ENCODE measurements around the gene RAB8A. TPM values are rescaled to one million over a fixed set of nuclear protein-coding genes. Genes with fewer than 3 reads are reported as not detected.

The RAB8A gene
- total and polyA plus RNA-seq, 9 of the 15 experiments (the other 6 are each of a cell fraction or from before 2014, with no cell fraction given): 11.2 to 102 (median 53.2) TPM

DNA sequence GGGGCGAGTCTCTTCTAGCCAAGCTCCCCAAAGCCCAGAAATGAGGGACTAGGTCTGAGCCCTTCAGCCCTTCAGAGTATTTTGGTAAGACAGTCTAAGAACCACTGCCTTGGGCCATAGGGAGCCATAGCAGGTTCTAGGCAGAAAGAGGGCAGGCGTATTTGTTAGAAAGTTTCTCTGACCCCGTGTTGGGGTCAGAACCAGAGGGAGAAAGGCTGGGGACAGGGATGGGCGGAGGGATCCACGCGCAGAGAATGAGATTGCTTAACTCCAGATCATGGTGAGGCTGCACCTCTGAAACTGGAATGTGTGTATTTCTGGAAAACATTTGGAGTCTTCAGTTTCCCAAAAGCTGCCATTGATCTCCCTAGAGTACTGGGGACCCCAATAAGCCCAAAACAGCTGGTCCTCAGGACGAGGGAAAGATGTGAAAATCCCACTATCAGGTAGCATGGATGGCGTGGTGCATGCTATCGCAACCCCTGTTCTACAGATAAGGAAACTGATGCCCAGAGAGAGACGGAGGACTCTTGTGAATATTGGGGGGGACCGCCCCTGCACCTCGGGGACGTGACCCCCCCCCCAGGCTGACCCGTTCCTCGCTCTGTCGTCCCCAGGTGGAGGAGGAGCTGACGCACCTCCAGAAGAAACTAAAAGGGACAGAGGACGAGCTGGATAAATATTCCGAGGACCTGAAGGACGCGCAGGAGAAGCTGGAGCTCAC is 36.1 kb upstream of the RAB8A start:
- Histone ChIP-seq H3K4me3 (peak overlapping the region; percentile 81), H3K27me3 (ENCODE audit: control insufficient read depth in 2 of 2, insufficient read depth in 2 of 2, low read length in 2 of 2) (no peaks in the 10 kb centered on the region), H3K36me3 (ENCODE audit: control insufficient read depth, insufficient read depth, low read length) (no peaks in the 10 kb centered on the region; the same call in 2 of the 3 replicates), H3K79me2 (ENCODE audit: control insufficient read depth, insufficient read depth, low read length) (peaks cover 23% of the 10 kb centered on the region), H4K20me1 (replicated peaks; ENCODE audit: control insufficient read depth, insufficient read depth, low read length) (peaks cover 19% of the 10 kb centered on the region), H3K9me3 (replicated peaks; ENCODE audit: control insufficient read depth, insufficient read depth, low read depth, low read length) (no peaks in the 10 kb centered on the region), H3K9me1 (ENCODE audit: control insufficient read depth, insufficient read depth, low read length) (no peaks in the 10 kb centered on the region), H2AFZ (ENCODE audit: low read depth, low read length) (peak overlapping the region; percentile 83), H3K27ac (ENCODE audit: extremely low read depth, low read depth, low read length) (peak overlapping the region; percentile 92), H3K4me1 (replicated peaks in 1 of 2; ENCODE audit: control insufficient read depth in 2 of 2, insufficient read depth in 2 of 2, low read length in 2 of 2) (peaks cover 38 to 48% of the 10 kb centered on the region in 2 experiments), H3K4me2 (ENCODE audit: insufficient read depth, low read length) (peak overlapping the region; percentile 81), H3K9ac (ENCODE audit: insufficient read depth in 1 of 2, low read depth in 2 of 2, low read length in 2 of 2) (peak overlapping the region; percentile 83 to 96)
- POLR2A ChIA-PET: interaction anchor here (0.6 to 2.0 kb wide), 9 partner anchors 10 to 389 kb away, joined by 3 to 12 read pairs (median 4); partner anchors contain the start of gene RAB8A
- intact Hi-C loops (cut with micrococcal nuclease): no loop called here
- DNase-seq (ENCODE audit: extremely low read depth in 1 of 4, low spot score in 3 of 4): no peak
- ATAC-seq: no peak
- in situ Hi-C loops (cut with MboI): no loop called here
- TSS peak; percentile 67 for BruUV-seq (replicated peaks)
- no peak for FAIRE-seq
- WGBS (ENCODE audit: insufficient coverage, low coverage, missing lambda C conversion rate): 14% methylated on average over 20 of the region's 21 CpGs
- CTCF ChIA-PET (ENCODE audit: low intra/inter-chr PET ratio): no interaction called here
- TF ChIP-seq, protein P1, sequence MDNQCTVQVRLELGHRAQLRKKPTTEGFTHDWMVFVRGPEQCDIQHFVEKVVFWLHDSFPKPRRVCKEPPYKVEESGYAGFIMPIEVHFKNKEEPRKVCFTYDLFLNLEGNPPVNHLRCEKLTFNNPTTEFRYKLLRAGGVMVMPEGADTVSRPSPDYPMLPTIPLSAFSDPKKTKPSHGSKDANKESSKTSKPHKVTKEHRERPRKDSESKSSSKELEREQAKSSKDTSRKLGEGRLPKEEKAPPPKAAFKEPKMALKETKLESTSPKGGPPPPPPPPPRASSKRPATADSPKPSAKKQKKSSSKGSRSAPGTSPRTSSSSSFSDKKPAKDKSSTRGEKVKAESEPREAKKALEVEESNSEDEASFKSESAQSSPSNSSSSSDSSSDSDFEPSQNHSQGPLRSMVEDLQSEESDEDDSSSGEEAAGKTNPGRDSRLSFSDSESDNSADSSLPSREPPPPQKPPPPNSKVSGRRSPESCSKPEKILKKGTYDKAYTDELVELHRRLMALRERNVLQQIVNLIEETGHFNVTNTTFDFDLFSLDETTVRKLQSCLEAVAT (IDR thresholded peaks at IDR 0.05): 0 out of 4 replicates have a peak, but pooled peaks of 1 of the 2 experiments have one; percentile 16
- TF ChIP-seq DPF2 (IDR thresholded peaks at IDR 0.05): 0 out of 2 replicates have a peak, but pooled peaks have one; percentile 43
- TF ChIP-seq TCF7L2 (IDR thresholded peaks at IDR 0.05; ENCODE audit: low read depth, low read length): no peak
- TF ChIP-seq RCOR1 (IDR thresholded peaks at IDR 0.05; ENCODE audit: borderline replicate concordance in 1 of 2, low read depth in 2 of 2, low read length in 2 of 2): peak; percentile 46 to 79; a peak in 3 of 4 replicates
- TF ChIP-seq, protein P2, sequence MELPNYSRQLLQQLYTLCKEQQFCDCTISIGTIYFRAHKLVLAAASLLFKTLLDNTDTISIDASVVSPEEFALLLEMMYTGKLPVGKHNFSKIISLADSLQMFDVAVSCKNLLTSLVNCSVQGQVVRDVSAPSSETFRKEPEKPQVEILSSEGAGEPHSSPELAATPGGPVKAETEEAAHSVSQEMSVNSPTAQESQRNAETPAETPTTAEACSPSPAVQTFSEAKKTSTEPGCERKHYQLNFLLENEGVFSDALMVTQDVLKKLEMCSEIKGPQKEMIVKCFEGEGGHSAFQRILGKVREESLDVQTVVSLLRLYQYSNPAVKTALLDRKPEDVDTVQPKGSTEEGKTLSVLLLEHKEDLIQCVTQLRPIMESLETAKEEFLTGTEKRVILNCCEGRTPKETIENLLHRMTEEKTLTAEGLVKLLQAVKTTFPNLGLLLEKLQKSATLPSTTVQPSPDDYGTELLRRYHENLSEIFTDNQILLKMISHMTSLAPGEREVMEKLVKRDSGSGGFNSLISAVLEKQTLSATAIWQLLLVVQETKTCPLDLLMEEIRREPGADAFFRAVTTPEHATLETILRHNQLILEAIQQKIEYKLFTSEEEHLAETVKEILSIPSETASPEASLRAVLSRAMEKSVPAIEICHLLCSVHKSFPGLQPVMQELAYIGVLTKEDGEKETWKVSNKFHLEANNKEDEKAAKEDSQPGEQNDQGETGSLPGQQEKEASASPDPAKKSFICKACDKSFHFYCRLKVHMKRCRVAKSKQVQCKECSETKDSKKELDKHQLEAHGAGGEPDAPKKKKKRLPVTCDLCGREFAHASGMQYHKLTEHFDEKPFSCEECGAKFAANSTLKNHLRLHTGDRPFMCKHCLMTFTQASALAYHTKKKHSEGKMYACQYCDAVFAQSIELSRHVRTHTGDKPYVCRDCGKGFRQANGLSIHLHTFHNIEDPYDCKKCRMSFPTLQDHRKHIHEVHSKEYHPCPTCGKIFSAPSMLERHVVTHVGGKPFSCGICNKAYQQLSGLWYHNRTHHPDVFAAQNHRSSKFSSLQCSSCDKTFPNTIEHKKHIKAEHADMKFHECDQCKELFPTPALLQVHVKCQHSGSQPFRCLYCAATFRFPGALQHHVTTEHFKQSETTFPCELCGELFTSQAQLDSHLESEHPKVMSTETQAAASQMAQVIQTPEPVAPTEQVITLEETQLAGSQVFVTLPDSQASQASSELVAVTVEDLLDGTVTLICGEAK (IDR thresholded peaks at IDR 0.05): peak; percentile 54
- TF ChIP-seq, protein P2 (CRISPR knock-in tag; IDR thresholded peaks at IDR 0.05): no peak
- TF ChIP-seq, protein P3, sequence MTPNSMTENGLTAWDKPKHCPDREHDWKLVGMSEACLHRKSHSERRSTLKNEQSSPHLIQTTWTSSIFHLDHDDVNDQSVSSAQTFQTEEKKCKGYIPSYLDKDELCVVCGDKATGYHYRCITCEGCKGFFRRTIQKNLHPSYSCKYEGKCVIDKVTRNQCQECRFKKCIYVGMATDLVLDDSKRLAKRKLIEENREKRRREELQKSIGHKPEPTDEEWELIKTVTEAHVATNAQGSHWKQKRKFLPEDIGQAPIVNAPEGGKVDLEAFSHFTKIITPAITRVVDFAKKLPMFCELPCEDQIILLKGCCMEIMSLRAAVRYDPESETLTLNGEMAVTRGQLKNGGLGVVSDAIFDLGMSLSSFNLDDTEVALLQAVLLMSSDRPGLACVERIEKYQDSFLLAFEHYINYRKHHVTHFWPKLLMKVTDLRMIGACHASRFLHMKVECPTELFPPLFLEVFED (CRISPR knock-in tag; conservative IDR thresholded peaks at IDR 0.05): no peak
- TF ChIP-seq SIN3B (IDR thresholded peaks at IDR 0.05; ENCODE audit: low read depth): no peak
- TF ChIP-seq KLF6 (CRISPR knock-in tag; IDR thresholded peaks at IDR 0.05; ENCODE audit: borderline replicate concordance): no peak
- TF ChIP-seq MTA3 (IDR thresholded peaks at IDR 0.05; ENCODE audit: borderline replicate concordance): no peak
